Astrocyte of the cerebellum (primary cell): ENCODE data around the gene TNFRSF4.

ENCODE experiments used
- DNase-seq: peaks from one replicate; pipeline ENCODE4 v3.0.0-alpha.2; 2011; ENCODE audit warnings: low read depth
- H3K4me3 ChIP-seq: 2 replicates; pipeline ENCODE4 v1.5.1; 2011; ENCODE audit warnings: mild to moderate bottlenecking, low read depth, low read length, moderate library complexity
- CTCF ChIP-seq: IDR thresholded peaks from 2 replicates; pipeline ENCODE4 v1.5.1; 2012; ENCODE audit warnings: low read length, low read depth, moderate library complexity, mild to moderate bottlenecking; ENCODE audit errors: missing control alignments
- in situ Hi-C: cut with HindIII; loops from 2 replicates; pipeline ENCODE4 v1.10.0; 2017; ENCODE audit warnings: low sequenced_read_pairs

TNFRSF4 gene

GRCh38 chr1:1171161-1171545, 42.8 kb downstream of the TNFRSF4 start:
- in situ Hi-C loops: no loop called here
- H3K4me3 ChIP-seq: no peak overlapping the region
- no peak for TF ChIP-seq CTCF
- no peak for DNase-seq

- no peak overlapping the region for H3K4me3 ChIP-seq
- DNase-seq: no peak
These were observed 43.5 kb downstream of the TNFRSF4 start for GRCh38 chr1:1170215-1171091.

GRCh38 chr1:1169429-1170214, 44.3 kb downstream of the TNFRSF4 start:
- no peak for TF ChIP-seq CTCF
- DNase-seq: no peak
- in situ Hi-C loops: no loop called here
- no peak overlapping the region for H3K4me3 ChIP-seq

More at GRCh38 chr1:1170215-1171091, 43.5 kb downstream of the TNFRSF4 start:
- TF ChIP-seq CTCF: no peak
- in situ Hi-C loops: no loop called here

GRCh38 chr1:1168451-1169411, 45.2 kb downstream of the TNFRSF4 start:
- no peak for DNase-seq
- in situ Hi-C loops: no loop called here
- no peak overlapping the region for H3K4me3 ChIP-seq
- TF ChIP-seq CTCF: no peak

GRCh38 chr1:1167841-1168450, 46.0 kb downstream of the TNFRSF4 start:
- no peak for TF ChIP-seq CTCF
- in situ Hi-C loops: no loop called here
- no peak overlapping the region for H3K4me3 ChIP-seq
- DNase-seq: no peak

GRCh38 chr1:1167398-1167821, 46.5 kb downstream of the TNFRSF4 start:
- H3K4me3 ChIP-seq: no peak overlapping the region
- TF ChIP-seq CTCF: no peak
- in situ Hi-C loops: no loop called here
- DNase-seq: no peak
